ENCODE results near the gene CBLN1.

- TF ChIP-seq GATA2 (IDR thresholded peaks at IDR 0.05; ENCODE audit: low read depth, low read length) (no peak), GATA3 (IDR thresholded peaks at IDR 0.05; ENCODE audit: low read depth, low read length) (no peak)
Observed at GRCh38 chr16:49307176-49307575, 25.5 kb upstream of the CBLN1 start.

All from SH-SY5Y (cell line).